Esophagus squamous epithelium (tissue), 5 donors: ENCODE data around the gene CAMTA1. TPM values are rescaled to one million over a fixed set of nuclear protein-coding genes. Genes with fewer than 3 reads are reported as not detected.

ENCODE experiments used
- DNase-seq: peaks from one replicate; lab custom pipeline; 2025; lab: John Stamatoyannopoulos, UW
- H3K27ac ChIP-seq, 4 donors: fragments of 200-600 bp; sonication (generic); one replicate each; pipeline ENCODE4 v1.5.1; 2016 to 2019; ENCODE audit warnings: mild to moderate bottlenecking in 1 of 4
- H3K27me3 ChIP-seq, 4 donors: fragments of 200-600 bp; sonication (generic); 1 replicate in 3 of 4; 2 replicates in 1 of 4; pipeline versions ENCODE4 v1.5.1 to v1.6.0; 2017 to 2021; ENCODE audit warnings: antibody characterized with exemption in 1 of 4
- H3K36me3 ChIP-seq, 3 donors: fragments of 200-600 bp; sonication (generic); one replicate each; pipeline ENCODE4 v1.5.1; 2016 to 2019
- H3K4me1 ChIP-seq, 3 donors: fragments of 200-600 bp; sonication (generic); one replicate each; pipeline ENCODE4 v1.5.1; 2017 to 2019
- H3K4me3 ChIP-seq, 4 donors: fragments of 200-600 bp; sonication (generic); 1 replicate in 3 of 4; 2 replicates in 1 of 4; pipeline ENCODE4 v1.5.1; 2016 to 2019; ENCODE audit warnings: mild to moderate bottlenecking in 2 of 4, moderate library complexity in 1 of 4
- H3K9me3 ChIP-seq, 3 donors: fragments of 200-600 bp; sonication (generic); one replicate each; pipeline ENCODE4 v1.5.1; 2016 to 2019
- POLR2A ChIP-seq, 4 donors: fragments of 450-650 bp; IDR thresholded peaks; one replicate each; pipeline ENCODE4 v1.6.1; 2017; ENCODE audit warnings: antibody characterized with exemption in 4 of 4, mild to moderate bottlenecking in 4 of 4, moderate library complexity in 3 of 4
- WGBS, 2 donors: methylation state at CpG; one replicate each; pipeline ENCODE4 v1.1.5; 2018; 5-methylcytosine and 5-hydroxymethylcytosine counted together
- intact Hi-C: fragments of 100-400 bp; cut with DNase I; formaldehyde crosslinking; loops from one replicate; pipeline ENCODE4 v1.15.0; 2022
- total RNA-seq, 4 donors: library from RNA; depleted of rRNA; stranded (reverse); fragments of >200 nt; gene quantifications; one replicate each; pipeline ENCODE4 v1.1.0, GENCODE V29; 2016
- TF ChIP-seq, protein P1 (sequence below), 6 experiments: fragments of 450-650 bp in 4 of 6; fragments of 200-600 bp in 2 of 6; sonication (generic) in 2 of 6; IDR thresholded peaks; one replicate each; pipeline ENCODE4 v1.5.1; 2016 to 2019; ENCODE audit warnings: antibody characterized with exemption in 6 of 6, mild to moderate bottlenecking in 4 of 6, moderate library complexity in 4 of 6
- donor health status: DM: yes; HTN: yes; CAD: no.

The CAMTA1 gene
- total RNA-seq, 4 donors from 2014 or later = 31.3 to 77.4 (median 45.9) TPM

DNA sequence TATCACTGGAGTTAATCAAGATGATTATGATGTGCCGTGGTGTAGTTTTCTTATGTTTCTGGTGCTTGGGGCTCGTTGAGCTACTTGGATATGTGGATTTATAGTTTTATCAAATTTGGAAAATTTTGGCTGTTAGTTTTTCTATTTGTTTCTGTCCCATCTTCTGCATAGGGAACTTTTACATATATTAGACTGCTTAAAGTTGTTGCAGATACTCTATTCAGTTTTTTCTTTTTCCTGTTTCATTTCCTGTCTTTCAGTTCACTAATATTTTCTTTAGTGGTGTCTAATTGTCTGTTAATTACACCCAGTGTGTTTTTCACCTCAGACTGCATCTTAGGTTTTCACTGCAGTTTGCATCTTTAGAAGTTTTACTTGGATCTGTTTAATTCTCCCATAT lies 247.7 kb downstream of the CAMTA1 start:
- 65 to 80% methylated on average over 2 of the region's 2 CpGs for WGBS, 2 donors
- TF ChIP-seq, protein P1, sequence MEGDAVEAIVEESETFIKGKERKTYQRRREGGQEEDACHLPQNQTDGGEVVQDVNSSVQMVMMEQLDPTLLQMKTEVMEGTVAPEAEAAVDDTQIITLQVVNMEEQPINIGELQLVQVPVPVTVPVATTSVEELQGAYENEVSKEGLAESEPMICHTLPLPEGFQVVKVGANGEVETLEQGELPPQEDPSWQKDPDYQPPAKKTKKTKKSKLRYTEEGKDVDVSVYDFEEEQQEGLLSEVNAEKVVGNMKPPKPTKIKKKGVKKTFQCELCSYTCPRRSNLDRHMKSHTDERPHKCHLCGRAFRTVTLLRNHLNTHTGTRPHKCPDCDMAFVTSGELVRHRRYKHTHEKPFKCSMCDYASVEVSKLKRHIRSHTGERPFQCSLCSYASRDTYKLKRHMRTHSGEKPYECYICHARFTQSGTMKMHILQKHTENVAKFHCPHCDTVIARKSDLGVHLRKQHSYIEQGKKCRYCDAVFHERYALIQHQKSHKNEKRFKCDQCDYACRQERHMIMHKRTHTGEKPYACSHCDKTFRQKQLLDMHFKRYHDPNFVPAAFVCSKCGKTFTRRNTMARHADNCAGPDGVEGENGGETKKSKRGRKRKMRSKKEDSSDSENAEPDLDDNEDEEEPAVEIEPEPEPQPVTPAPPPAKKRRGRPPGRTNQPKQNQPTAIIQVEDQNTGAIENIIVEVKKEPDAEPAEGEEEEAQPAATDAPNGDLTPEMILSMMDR (IDR thresholded peaks at IDR 0.05) = no peak
- TF ChIP-seq POLR2A (IDR thresholded peaks at IDR 0.05) = no peak
- intact Hi-C loops = no loop called here

DNA sequence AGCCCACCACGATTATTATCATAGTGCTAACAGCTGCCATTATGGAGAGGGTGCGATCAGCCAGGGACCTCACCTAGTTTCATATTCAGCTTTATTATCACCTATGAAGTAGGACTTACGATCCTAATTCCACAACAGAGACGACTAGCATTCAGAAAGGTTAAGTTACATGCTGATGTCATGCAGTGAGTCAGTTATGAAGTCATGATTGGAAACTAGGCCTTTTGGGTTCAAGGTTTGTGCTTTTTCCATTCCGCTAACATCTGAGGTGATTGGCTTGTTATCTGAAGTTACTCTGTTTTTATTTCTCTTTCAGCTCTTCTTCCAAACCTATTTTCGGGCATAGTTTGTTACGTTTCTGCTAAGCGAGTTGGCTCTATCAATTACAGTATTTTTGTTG lies 251.1 kb downstream of the CAMTA1 start:
- no peak overlapping the region for H3K27ac ChIP-seq
- peaks cover 0 to 11% (median 4%) of the 10 kb centered on the region in 3 donors for H3K9me3 ChIP-seq
- H3K27me3 ChIP-seq = no peaks in the 10 kb centered on the region
- H3K4me3 ChIP-seq = no peak overlapping the region
- no peak for TF ChIP-seq POLR2A (IDR thresholded peaks at IDR 0.05)
- TF ChIP-seq, protein P1 (IDR thresholded peaks at IDR 0.05) = no peak
- no peak for DNase-seq
- H3K36me3 ChIP-seq = no peaks in the 10 kb centered on the region
- intact Hi-C loops = no loop called here
- no peaks in the 10 kb centered on the region for H3K4me1 ChIP-seq
- 83 to 87% methylated on average over 8 of the region's 8 CpGs for WGBS, 2 donors

More for the DNA sequence above, 247.7 kb downstream of the CAMTA1 start:
- DNase-seq = no peak
- Histone ChIP-seq H3K36me3 (no peaks in the 10 kb centered on the region), H3K27ac (no peak overlapping the region), H3K27me3 (no peaks in the 10 kb centered on the region), H3K4me1 (no peaks in the 10 kb centered on the region), H3K4me3 (no peak overlapping the region), H3K9me3 (peaks cover 0 to 12% (median 4%) of the 10 kb centered on the region in 3 donors)

DNA sequence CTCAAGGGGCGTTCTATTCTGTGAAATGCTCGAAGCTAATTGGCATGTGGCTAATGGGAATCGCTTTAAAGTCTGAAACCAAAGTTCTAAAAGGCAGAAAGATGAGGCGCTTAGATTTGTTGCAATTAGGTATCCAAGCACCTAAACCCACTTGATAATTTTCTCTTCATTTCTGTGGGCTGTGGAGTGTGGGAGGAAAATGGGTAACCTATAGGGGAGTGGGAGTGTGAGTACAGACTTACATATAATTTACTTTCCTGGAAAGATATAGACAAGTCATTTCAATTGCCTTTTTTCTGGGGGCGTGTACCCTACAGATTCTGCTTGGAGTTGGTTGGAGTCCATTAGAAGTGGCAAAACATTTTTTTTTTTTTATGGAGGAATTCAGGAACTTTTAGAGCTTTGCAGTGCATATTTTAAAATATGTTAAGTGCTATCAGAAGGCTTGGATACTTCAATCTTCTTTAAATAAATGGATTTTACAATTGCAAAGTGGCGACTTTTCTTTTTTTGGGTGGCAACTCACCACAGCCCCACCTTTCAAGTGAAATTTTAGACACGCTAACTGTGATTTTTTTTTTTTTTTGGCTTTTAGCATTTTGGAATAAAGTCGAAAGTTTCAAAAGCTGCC lies 254.5 kb downstream of the CAMTA1 start:
- TF ChIP-seq, protein P1 (IDR thresholded peaks at IDR 0.05) = no peak
- 74 to 76% methylated on average over 8 of the region's 8 CpGs for WGBS, 2 donors
- Histone ChIP-seq H3K9me3 (no peaks in the 10 kb centered on the region), H3K27me3 (peaks cover 0 to 30% (median 0%) of the 10 kb centered on the region in 4 donors), H3K4me1 (no peaks in the 10 kb centered on the region), H3K4me3 (no peak overlapping the region), H3K36me3 (no peaks in the 10 kb centered on the region), H3K27ac (no peak overlapping the region)
- no peak for DNase-seq
- intact Hi-C loops = loop anchor here (10.0 kb wide), 1 partner anchor 605 kb away; no protein-coding TSS in a partner anchor

DNA sequence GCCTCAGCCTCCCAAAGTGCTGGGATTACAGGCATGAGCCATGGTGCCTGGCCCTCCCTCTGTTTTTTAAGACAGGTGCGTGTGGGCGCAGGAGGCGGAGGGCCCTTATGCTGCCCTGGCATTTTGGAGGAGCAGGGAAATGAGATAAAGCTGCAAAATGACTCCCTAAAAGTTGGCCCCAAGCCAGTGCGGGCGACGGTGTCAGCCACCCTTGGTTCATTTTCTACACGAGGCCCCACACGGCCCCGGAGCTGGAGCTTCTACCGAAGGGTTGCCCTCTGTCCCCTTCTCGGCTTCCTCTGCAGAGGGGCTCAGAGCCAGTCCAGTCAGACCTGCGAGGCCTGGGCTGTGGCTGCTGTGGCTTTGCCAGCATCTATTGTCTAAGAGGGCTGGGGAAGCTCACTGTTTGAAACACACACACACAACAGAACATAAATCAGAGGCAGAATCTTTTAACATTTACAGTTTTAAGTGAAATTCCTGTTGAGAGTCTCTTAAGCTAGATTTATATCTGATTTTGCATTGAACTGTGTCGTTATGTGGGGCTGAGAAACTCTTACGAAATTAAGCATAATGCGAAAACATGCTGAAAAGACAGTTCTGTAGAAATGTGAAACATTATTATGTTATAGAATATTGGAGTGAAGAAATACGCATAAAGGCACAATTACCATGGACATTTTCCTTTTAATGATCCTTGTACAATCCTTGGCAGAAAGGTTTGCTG lies 255.9 kb downstream of the CAMTA1 start:
- DNase-seq = no peak
- no peaks in the 10 kb centered on the region for H3K9me3 ChIP-seq
- H3K4me1 ChIP-seq = no peaks in the 10 kb centered on the region
- TF ChIP-seq, protein P1 (IDR thresholded peaks at IDR 0.05) = no peak
- TF ChIP-seq POLR2A (IDR thresholded peaks at IDR 0.05) = no peak
- intact Hi-C loops = loop anchor here (10.0 kb wide), 1 partner anchor 604 kb away; no protein-coding TSS in a partner anchor
- H3K27ac ChIP-seq = no peak overlapping the region
- no peak overlapping the region for H3K4me3 ChIP-seq
- H3K27me3 ChIP-seq = peaks cover 0 to 43% (median 0%) of the 10 kb centered on the region in 4 donors
- WGBS, 2 donors = 77 to 91% methylated on average over 4 to 5 of the region's 16 CpGs
- H3K36me3 ChIP-seq = no peaks in the 10 kb centered on the region
